CD4-positive, alpha-beta T cell treated with Interleukin-15 for 4 hours (primary cell): ENCODE data around the gene GOLIM4.
"Not testable (repeated sequence)": the region's sequence is repeated elsewhere in the genome, so short reads cannot be mapped to it uniquely, and the experiment has no call there.

Experiments
- DNase-seq: peaks from one replicate; pipeline ENCODE4 v3.0.0-alpha.2; 2020; ENCODE audit warnings: low spot score

GOLIM4 gene

GRCh38 chr3:168077091-168077490 lies 18.6 kb downstream of the GOLIM4 start:
- no peak for DNase-seq

GRCh38 chr3:168073842-168074605 lies 21.7 kb downstream of the GOLIM4 start:
- no peak for DNase-seq

GRCh38 chr3:168072323-168072650 lies 23.4 kb downstream of the GOLIM4 start:
- DNase-seq = no peak

GRCh38 chr3:168071591-168072322 lies 24.0 kb downstream of the GOLIM4 start:
- DNase-seq = no peak

GRCh38 chr3:168070919-168071318 lies 24.8 kb downstream of the GOLIM4 start:
- DNase-seq = no peak

- no peak for DNase-seq
Observed at GRCh38 chr3:168068346-168068745, 27.4 kb downstream of the GOLIM4 start.

- DNase-seq = no peak
Observed at GRCh38 chr3:168066882-168067281, 28.8 kb downstream of the GOLIM4 start.

GRCh38 chr3:168065569-168065968 lies 30.2 kb downstream of the GOLIM4 start:
- no peak for DNase-seq

GRCh38 chr3:168063122-168063521 lies 32.6 kb downstream of the GOLIM4 start:
- DNase-seq = no peak

- no peak for DNase-seq
Observed at GRCh38 chr3:168062679-168063078, 33.0 kb downstream of the GOLIM4 start.

- DNase-seq = no peak
Observed at GRCh38 chr3:168061332-168061996, 34.3 kb downstream of the GOLIM4 start.

- no peak for DNase-seq
Observed at GRCh38 chr3:168060317-168060716, 35.4 kb downstream of the GOLIM4 start.

GRCh38 chr3:168058481-168058880 lies 37.2 kb downstream of the GOLIM4 start:
- no peak for DNase-seq

- not testable (repeated sequence) for DNase-seq
Observed at GRCh38 chr3:168056398-168057230, 39.1 kb downstream of the GOLIM4 start.

- DNase-seq = no peak
Observed at GRCh38 chr3:168054447-168054846, 41.3 kb downstream of the GOLIM4 start.

- no peak for DNase-seq
Observed at GRCh38 chr3:168053115-168053514, 42.6 kb downstream of the GOLIM4 start.

GRCh38 chr3:168052515-168052914 lies 43.2 kb downstream of the GOLIM4 start:
- DNase-seq = no peak

GRCh38 chr3:168051531-168052471 lies 43.9 kb downstream of the GOLIM4 start:
- DNase-seq = no peak

- no peak for DNase-seq
Observed at GRCh38 chr3:168051070-168051469, 44.7 kb downstream of the GOLIM4 start.

GRCh38 chr3:168049367-168049974 lies 46.3 kb downstream of the GOLIM4 start:
- DNase-seq = no peak
